DOHH2 (cell line): Measurements from ENCODE around the gene FBXO28.

Experiments used
- EZH2phosphoT487 ChIP-seq: fragments of 200-600 bp; sonication (generic); IDR thresholded peaks from 2 replicates; pipeline ENCODE4 v1.6.1; 2017; ENCODE audit warnings: borderline replicate concordance, mild to moderate bottlenecking, antibody characterized with exemption, low read length, moderate library complexity, mixed read lengths
- TF ChIP-seq, protein P1 (sequence below): fragments of 200-600 bp; sonication (generic); IDR thresholded peaks from one replicate; pipeline ENCODE4 v1.5.1; 2014; ENCODE audit warnings: antibody characterized with exemption, mild to moderate bottlenecking, low read depth, low read length; ENCODE audit not compliant: poor library complexity, severe bottlenecking

GRCh38 chr1:224182866-224183590 is 69.1 kb downstream of the FBXO28 start, which contains the start of gene DEGS1:
- TF ChIP-seq, protein P1, sequence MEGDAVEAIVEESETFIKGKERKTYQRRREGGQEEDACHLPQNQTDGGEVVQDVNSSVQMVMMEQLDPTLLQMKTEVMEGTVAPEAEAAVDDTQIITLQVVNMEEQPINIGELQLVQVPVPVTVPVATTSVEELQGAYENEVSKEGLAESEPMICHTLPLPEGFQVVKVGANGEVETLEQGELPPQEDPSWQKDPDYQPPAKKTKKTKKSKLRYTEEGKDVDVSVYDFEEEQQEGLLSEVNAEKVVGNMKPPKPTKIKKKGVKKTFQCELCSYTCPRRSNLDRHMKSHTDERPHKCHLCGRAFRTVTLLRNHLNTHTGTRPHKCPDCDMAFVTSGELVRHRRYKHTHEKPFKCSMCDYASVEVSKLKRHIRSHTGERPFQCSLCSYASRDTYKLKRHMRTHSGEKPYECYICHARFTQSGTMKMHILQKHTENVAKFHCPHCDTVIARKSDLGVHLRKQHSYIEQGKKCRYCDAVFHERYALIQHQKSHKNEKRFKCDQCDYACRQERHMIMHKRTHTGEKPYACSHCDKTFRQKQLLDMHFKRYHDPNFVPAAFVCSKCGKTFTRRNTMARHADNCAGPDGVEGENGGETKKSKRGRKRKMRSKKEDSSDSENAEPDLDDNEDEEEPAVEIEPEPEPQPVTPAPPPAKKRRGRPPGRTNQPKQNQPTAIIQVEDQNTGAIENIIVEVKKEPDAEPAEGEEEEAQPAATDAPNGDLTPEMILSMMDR: no peak
- no peak for TF ChIP-seq EZH2phosphoT487
